Measurements from ENCODE around the gene DHPS.

Gene DHPS

GRCh38 chr19:12641456-12641855 is 40.2 kb downstream of the DHPS start:
- no peak for DNase-seq

DNA sequence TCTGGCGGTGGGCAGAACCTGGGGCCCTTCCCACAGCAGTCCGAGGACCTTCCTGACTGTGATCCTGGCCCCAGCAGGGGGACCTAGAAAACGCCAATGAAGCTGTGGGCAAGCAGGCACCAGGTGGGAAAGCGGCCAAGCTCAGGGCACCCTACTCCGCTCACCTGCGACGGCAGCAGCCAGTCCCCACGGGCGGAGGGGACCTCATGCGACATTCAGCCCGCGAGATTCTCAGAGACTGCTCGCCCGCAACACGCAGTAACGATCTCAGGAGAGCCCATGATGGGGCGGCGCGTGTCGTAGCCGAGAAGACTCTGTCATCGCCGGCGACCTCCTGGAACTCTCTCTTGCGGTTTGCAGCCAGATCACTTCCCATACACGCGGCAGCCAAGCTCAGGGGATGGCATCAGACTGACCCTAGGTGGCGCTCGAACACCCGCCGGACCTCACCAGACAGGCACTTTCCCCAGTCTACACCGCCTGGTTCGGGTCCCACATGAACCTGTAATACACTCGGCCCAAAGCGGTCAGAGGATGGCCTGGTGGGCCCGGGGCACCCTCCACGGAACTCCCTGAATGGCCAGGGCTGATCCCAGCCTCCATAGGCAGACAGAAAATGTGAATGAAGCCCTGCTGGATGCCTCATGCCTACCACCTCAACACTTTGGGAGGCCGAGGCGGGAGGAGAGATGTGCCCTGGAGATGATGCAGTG is 41.6 kb downstream of the DHPS start:
- peak; percentile 46 to 65 for DNase-seq

GRCh38 chr19:12638611-12639182 is 43.0 kb downstream of the DHPS start:
- DNase-seq = no peak

DNA sequence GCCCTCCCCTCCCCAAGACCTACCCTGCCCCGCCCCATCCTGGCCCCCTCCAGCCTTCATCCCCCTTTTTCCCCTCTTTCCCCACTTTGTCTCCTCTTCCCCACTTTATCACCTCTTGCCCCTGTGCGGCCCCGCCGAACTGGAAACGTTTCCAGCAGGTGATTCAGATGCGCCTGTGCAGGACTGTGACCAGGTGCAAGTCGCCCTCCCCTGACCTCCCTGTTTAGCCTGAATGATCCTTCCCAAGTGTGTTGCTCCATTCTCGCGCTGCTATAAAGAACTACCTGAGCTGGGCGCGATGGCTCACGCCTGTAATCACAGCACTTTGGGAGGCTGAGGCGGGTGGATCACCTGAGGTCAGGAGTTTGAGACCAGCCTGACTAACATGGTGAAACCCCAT is 45.0 kb downstream of the DHPS start:
- DNase-seq = no peak

DNA sequence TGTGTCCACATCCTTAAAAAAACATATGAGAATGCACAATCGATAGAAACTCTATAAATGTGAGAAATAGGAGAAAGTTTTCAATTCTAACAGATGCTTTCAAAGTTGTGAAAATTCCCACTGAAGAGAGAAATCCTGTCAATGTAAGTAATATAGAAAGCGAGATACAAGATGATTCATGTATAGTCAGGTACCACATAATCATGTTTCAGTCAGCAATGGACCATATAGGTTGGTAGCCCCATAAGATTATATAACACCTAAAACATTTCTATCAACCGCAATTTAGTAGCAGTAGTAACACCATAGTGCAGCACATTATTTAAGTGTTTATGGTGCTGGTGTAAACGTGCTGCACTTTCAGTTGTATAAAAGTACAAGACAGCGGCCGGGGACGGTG is 52.5 kb downstream of the DHPS start:
- DNase-seq = no peak

DNA sequence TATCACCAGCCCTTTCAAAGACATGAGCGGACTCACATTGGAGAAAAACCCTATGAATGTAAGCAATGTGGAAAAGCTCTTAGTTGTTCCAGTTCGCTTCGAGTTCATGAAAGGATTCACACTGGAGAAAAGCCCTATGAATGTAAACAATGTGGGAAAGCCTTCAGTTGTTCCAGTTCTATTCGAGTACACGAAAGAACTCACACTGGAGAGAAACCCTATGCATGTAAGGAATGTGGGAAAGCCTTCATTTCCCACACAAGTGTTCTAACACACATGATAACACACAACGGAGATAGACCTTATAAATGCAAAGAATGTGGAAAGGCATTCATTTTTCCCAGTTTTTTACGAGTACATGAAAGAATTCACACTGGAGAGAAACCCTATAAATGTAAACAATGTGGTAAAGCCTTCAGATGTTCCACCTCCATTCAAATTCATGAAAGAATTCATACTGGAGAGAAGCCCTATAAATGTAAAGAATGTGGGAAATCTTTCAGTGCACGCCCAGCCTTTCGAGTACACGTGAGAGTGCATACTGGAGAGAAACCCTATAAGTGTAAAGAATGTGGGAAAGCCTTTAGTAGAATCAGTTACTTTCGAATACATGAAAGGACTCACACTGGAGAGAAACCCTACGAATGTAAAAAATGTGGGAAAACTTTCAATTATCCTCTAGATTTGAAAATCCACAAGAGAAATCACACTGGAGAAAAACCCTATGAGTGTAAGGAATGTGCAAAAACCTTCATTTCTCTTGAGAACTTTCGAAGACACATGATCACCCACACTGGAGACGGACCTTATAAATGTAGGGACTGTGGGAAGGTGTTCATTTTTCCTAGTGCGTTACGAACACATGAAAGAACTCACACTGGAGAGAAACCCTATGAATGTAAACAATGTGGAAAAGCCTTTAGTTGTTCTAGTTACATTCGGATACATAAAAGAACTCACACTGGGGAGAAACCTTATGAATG is 53.3 kb downstream of the DHPS start:
- no peak for DNase-seq

DNA sequence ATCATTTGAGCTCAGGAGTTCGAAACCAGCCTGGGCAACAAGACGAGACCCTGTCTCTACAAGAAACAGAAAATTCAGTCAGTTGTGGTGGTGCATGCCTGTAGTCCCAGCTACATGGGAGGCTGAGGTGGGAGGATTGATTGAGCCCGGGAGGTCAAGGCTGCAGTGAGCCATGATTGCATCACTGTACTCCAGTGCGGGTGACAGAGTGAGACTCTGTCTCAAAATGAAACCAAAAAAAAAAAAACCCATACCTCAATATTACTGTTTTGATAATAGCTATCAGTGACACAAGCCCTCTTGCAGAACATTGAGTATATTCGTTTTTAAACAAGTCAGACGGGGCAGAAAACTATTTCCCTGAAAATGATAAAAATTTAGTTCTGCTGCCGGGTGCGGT is 54.7 kb downstream of the DHPS start:
- DNase-seq = no peak

Measured in NCI-H524 (cell line).